GM06990 (cell line): ENCODE measurements around the gene MACC1.

Experiments
- DNase-seq: peaks from one replicate; pipeline ENCODE4 v3.0.0-alpha.2; 2011; ENCODE audit not compliant: insufficient read length; ENCODE audit errors: extremely low read depth
- H3K27me3 ChIP-seq: replicated peaks from 2 replicates; pipeline ENCODE4 v1.6.0; 2011; ENCODE audit warnings: low read length; ENCODE audit not compliant: control insufficient read depth, insufficient read depth
- H3K36me3 ChIP-seq: 2 replicates; pipeline ENCODE4 v1.5.1; 2011; ENCODE audit warnings: low read length; ENCODE audit not compliant: control insufficient read depth, insufficient read depth
- H3K4me3 ChIP-seq: replicated peaks from 2 replicates; pipeline ENCODE4 v1.5.1; 2011; ENCODE audit warnings: low read depth, mild to moderate bottlenecking, control low read depth, low read length
- CTCF ChIP-seq: IDR thresholded peaks from 2 replicates; pipeline ENCODE4 v1.5.1; 2011; ENCODE audit warnings: low read length, control low read depth, mild to moderate bottlenecking, inconsistent platforms; ENCODE audit not compliant: insufficient read depth, poor library complexity, severe bottlenecking

The MACC1 gene

GRCh38 chr7:20229081-20229480 lies 11.9 kb upstream of the MACC1 start:
- Histone ChIP-seq H3K4me3 (no peak overlapping the region), H3K27me3 (no peaks in the 10 kb centered on the region), H3K36me3 (no peaks in the 10 kb centered on the region)
- no peak for TF ChIP-seq CTCF
- DNase-seq = no peak

- Histone ChIP-seq H3K36me3 (no peaks in the 10 kb centered on the region), H3K4me3 (no peak overlapping the region), H3K27me3 (no peaks in the 10 kb centered on the region)
- TF ChIP-seq CTCF = no peak
- DNase-seq = no peak
Observed at GRCh38 chr7:20228654-20229053, 11.5 kb upstream of the MACC1 start.

GRCh38 chr7:20227291-20227795 lies 10.2 kb upstream of the MACC1 start:
- DNase-seq = no peak
- no peak overlapping the region for H3K4me3 ChIP-seq
- no peaks in the 10 kb centered on the region for H3K27me3 ChIP-seq
- no peak for TF ChIP-seq CTCF
- no peaks in the 10 kb centered on the region for H3K36me3 ChIP-seq

GRCh38 chr7:20226860-20227259 lies 9.7 kb upstream of the MACC1 start:
- TF ChIP-seq CTCF = no peak

GRCh38 chr7:20225384-20225783 lies 8.2 kb upstream of the MACC1 start:
- DNase-seq = no peak
- TF ChIP-seq CTCF = no peak
- Histone ChIP-seq H3K27me3 (no peaks in the 10 kb centered on the region), H3K4me3 (no peak overlapping the region), H3K36me3 (no peaks in the 10 kb centered on the region)

More at GRCh38 chr7:20226860-20227259, 9.7 kb upstream of the MACC1 start:
- no peaks in the 10 kb centered on the region for H3K36me3 ChIP-seq
- no peaks in the 10 kb centered on the region for H3K27me3 ChIP-seq
- no peak overlapping the region for H3K4me3 ChIP-seq
- DNase-seq = no peak

GRCh38 chr7:20224025-20224424 lies 6.8 kb upstream of the MACC1 start:
- no peak overlapping the region for H3K4me3 ChIP-seq
- no peak for TF ChIP-seq CTCF
- DNase-seq = no peak

More at GRCh38 chr7:20224025-20224424, 6.8 kb upstream of the MACC1 start:
- Histone ChIP-seq H3K27me3 (no peaks in the 10 kb centered on the region), H3K36me3 (no peaks in the 10 kb centered on the region)
